Raji (cell line): ENCODE measurements around the gene MTPN.

ENCODE experiments used
- POLR2A ChIP-seq: IDR thresholded peaks from 2 replicates; pipeline ENCODE4 v1.6.1; 2011; ENCODE audit warnings: low read depth, low read length, control low read depth; ENCODE audit not compliant: insufficient read depth

MTPN gene

GRCh38 chr7:135943134-135943879, 33.9 kb downstream of the MTPN start:
- no peak for TF ChIP-seq POLR2A

GRCh38 chr7:135942614-135943013, 34.5 kb downstream of the MTPN start:
- no peak for TF ChIP-seq POLR2A

- TF ChIP-seq POLR2A, result no peak
Observed at GRCh38 chr7:135940077-135941075, 36.8 kb downstream of the MTPN start.

GRCh38 chr7:135939261-135939812, 37.8 kb downstream of the MTPN start:
- no peak for TF ChIP-seq POLR2A

- no peak for TF ChIP-seq POLR2A
Observed at GRCh38 chr7:135938563-135938962, 38.6 kb downstream of the MTPN start.

GRCh38 chr7:135938086-135938485, 39.1 kb downstream of the MTPN start:
- no peak for TF ChIP-seq POLR2A

GRCh38 chr7:135936497-135937217, 40.5 kb downstream of the MTPN start:
- TF ChIP-seq POLR2A, result no peak

- no peak for TF ChIP-seq POLR2A
Observed at GRCh38 chr7:135934651-135935050, 42.5 kb downstream of the MTPN start.

- no peak for TF ChIP-seq POLR2A
Observed at GRCh38 chr7:135933509-135934188, 43.5 kb downstream of the MTPN start.

- TF ChIP-seq POLR2A, result no peak
Observed at GRCh38 chr7:135932131-135932530, 45.0 kb downstream of the MTPN start.

- TF ChIP-seq POLR2A, result no peak
Observed at GRCh38 chr7:135930565-135931461, 46.3 kb downstream of the MTPN start.

GRCh38 chr7:135929722-135930141, 47.4 kb downstream of the MTPN start:
- TF ChIP-seq POLR2A, result no peak

- TF ChIP-seq POLR2A, result no peak
Observed at GRCh38 chr7:135929249-135929648, 47.9 kb downstream of the MTPN start.
